Measurements from ENCODE around the gene ERLEC1.
A peak's percentile ranks its signal among the peaks of the same experiment; 100 is the strongest.
"Not testable (repeated sequence)": the region's sequence is repeated elsewhere in the genome, so short reads cannot be mapped to it uniquely, and the experiment has no call there.

Gene ERLEC1

DNA sequence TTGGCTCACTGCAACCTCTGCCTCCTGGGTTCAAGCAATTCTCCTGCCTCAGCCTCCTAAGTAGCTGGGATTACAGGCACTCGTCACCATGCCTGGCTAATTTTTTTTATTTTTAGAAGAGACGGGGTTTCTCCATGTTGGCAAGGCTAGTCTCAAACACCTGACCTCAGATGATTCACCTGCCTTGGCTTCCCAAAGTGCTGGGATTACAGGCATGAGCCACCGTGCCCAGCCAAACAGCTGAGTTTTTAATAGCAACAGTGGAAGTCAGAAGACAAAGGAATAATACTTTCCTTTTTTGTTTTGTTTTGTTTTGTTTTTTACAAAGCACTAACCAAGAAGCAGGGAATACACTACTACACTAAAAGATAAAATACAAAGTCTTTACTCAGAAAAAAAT is 56.0 kb downstream of the ERLEC1 start:
- no peak for DNase-seq

DNA sequence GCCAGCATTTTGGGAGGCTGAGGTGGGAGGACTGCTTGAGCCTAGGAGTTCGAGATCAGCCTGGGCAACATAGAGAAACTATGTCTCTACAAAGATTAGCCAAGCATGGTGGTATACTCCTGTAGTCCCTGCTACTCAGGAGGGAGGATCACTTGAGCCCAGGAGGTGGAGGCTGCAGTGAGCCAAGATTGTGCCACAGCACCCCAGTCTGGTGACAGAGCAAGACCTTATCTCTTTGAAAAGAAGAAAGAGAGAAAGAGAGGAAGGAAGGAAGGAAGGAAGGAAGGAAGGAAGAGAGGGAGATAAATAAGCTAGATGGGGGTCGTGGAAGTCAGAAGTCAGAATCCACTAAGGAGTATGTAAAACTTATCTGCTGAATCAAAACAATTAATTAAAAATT is 56.8 kb downstream of the ERLEC1 start:
- DNase-seq, result no peak

DNA sequence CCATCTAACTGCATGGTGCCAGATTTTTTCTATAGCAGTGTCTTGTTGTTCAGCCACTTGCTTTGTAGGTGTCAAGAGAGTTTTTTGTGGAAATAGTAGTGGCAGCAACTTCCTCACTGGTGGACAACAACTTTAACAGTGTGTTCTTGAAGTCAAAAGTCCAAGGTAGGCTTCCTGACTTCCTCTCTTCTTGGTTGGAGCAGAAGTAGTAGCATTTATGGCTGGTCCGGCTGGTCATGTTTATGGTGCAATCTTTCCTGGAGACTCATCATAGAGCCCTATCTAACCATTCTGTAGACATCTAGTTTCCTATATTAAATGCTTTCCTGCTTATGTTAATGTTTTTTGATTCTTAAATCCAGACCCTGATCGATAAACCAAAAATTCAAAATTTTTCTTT is 61.2 kb downstream of the ERLEC1 start:
- DNase-seq, result no peak

DNA sequence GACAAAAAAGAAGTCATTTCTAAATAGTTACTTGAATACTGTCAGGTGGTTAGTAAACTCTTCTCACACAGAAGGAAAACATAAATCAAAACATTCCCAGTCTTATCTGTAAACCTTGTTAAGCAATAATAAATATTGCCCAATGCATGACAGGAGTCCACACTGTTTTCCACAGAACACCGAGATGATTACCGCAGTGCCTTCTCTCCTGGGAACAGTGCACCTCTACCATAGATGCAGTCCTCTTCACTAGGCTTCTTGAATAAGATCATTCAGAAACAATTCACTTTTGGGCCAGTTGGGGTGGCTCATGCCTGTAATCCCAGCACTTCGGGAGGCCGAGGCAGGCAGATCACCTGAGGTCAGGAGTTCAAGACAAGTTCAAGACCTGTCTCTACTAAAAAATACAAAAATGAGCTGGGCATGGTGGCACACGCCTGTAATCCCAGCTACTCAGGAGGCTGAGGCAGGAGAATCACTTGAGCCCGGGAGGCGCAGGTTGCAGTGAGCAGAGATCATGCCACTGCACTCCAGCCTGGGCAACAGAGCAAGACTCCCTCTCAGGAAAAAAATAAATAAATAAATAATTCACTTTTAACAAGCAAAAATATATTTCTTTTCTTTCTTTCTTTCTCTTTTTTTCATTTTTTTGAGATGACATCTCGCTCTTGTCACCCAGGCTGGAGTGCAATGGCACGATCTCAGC is 64.4 kb downstream of the ERLEC1 start:
- DNase-seq, result not testable (repeated sequence)

DNA sequence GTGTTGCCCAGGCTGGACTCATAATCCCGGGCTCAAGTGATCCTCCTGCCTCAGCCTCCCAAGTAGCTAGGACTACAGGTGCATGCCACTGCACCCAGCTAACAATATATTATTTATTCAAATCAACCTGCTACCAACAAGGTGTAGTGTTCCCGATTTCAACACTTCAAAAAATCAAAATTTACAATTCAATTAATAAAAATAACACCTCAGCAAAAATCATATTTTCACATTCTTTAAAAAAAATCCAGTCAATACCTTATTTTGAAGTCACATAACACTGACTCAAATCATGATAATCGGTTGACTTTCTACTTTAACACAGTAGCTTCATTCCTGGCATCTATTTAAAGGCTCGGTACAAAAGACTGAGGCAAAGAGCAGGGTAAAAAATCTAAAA is 65.7 kb downstream of the ERLEC1 start:
- DNase-seq, result no peak

DNA sequence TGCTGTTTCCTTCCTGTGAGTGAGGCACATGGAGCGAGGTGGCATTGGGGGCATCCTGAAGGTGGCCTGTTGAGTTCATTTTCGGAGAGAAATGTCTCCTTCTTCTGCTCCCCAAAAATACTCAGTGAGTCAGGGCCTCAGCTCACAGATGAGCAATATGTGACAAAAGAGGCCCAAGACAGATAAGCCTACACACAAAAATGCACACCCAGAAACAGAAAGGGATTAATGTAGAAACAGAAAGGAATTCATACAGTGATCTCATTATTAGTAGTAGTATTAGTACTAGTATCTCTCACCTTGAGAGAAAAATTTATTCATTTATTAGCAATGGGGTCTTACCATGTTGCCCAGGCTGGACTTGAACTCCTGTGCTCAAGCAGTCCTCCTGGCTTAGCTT is 67.8 kb downstream of the ERLEC1 start:
- DNase-seq, result no peak

DNA sequence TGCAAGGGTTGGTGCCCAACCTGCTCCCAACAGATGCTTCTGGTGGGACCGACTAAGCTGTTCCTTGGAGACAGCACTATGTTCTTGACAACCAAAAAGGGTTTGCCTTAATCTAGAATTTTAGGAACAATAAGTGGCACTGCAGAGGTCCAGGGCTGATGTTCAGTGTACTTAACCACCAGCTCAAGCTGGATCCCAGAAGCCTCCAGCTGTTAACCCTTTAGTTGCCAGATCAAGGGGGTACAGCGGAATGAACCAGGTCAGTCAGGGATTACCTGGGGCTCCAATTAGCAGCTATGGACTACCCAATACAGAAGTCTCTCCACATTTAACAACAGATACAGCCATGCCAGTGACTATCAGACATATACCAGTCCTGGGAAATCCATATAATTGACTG is 69.4 kb downstream of the ERLEC1 start:
- DNase-seq, result no peak

DNA sequence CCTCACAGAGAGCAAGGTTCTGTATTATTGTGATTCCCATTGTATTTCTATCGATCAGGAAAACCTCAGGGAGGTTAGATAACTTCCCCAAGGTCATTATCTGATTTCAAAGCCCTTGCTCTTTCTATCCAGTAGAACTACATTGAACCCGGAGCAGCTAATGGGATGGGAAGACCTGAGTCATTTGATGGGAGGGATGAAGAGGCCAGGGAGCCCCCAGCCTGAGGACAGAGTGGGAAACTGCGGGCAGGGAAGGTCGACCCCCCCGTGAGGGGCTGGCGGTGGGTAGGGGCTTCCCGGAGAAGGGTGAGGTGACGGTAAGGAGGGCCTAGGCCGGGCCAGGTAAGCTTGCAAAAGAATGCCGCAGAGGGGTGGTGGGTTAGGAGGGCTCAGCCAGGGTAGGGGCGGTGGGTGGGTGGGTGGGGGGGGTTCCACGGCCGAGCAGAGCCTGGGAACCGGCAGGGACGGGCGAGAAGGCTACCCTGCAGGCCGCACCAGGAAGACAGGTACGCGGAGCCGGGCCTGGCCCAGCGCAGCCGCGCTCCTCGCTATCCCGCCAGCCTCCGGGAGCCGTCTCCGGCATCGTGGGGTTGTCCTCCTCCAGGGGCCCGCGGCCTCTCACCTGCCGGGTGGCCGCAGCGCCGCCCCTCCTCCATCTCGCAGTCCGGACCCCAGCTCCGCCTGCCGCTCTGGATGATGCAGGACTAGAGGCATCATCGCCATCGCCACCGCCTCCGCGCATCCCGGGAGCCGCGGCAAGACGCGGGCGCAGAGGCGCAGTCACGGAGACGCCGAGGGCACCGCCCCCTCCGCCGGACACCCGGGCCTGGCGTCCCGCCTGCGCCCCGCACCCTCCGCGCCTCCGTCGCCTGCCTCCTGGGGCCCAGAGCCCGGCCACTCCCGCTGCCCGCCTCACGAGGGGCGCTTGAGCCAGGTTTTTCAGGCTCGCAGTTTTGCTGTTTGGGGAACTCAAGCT is 72.7 kb downstream of the ERLEC1 start, which contains the start of gene GPR75:
Gene GPR75 (minus strand): TSS at position 762 of the 976 bp plus-strand sequence. CDS start 5,211 bp downstream, outside the sequence.
- DNase-seq, result peak; percentile 2

DNA sequence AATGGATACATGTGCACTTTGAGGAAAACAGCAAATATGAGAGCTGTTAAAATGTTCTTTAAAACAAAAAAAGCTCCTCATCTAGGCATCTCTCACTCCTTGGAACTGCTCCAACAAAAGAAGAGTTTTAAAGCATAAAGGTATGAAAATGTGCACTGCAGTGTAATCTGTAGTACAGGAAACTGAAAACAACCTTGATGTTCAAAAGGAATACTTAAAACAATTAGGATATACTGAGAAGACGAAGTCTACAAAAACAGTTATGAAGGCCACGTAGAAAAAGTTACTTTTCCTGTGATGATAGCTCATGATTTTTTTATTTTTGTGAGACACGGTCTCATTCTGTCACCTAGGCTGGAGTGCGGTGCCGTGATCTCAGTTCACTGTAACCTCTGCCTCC is 75.0 kb downstream of the ERLEC1 start:
- no peak for DNase-seq

DNA sequence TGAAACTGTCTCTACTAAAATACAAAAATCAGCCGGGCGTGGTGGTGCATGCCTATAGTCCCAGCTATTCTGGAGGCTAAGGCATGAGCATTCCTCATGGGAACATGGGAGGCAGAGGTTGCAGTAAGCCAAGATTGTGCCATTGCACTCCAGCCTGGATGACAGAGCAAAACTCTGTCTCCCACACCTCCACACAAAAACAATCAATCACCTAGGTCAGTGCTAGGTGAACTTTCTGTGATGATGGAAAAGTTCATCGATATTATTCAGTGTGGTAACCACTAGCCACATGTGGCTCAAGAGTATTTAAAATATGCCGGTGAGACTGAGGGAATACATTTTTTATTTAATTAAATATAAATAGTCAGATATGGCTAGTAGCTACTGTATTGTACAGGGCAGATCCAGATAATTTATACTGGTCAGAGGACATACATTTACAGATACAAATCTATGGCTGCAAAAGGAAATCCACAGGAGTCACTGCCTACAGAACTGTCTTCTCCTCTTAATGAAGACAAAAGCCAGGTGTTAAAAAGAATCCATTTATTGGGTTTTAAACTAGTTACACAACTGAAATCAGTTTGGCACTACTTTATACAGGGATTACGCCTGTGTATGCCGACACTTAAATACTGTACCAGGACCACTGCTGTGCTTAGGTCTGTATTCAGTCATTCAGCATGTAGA is 76.8 kb downstream of the ERLEC1 start:
- no peak for DNase-seq

DNA sequence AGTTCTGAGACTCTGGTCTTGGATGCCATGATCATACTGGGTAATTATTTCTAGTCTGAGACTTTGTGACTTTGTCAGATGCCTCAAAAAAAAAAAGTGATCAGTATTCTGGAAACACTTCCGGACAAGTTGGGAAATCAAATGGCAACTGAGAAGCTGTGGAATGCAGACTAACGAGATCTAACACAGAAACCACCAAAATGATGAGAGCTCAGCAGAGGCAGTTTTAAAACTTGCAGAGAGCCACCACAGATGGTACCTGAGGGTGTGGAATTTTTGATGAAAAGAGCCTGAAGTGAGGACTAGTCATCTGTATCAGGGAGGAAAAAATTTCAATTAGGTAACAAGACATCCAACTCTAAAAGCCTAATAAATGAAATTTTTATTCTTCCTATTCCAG is 78.4 kb downstream of the ERLEC1 start:
- no peak for DNase-seq

DNA sequence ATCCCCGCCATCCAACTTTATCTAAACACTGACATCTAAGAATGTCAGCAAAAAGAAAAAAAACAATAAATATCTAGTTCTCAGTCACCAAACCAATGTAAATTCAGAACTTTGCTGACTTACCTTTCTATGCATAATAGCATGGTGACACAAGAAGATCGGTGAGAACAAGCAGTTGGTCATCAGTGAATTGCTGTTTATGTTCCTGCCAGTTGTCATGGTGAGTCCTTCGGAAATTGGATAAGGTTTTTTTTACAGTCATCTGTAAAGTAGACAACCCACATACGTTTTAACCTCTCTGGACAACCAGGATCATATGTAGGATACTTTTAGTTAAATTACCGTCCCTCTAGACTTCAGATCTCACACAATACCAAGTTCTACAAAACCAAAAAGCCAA is 79.1 kb downstream of the ERLEC1 start:
- no peak for DNase-seq

DNA sequence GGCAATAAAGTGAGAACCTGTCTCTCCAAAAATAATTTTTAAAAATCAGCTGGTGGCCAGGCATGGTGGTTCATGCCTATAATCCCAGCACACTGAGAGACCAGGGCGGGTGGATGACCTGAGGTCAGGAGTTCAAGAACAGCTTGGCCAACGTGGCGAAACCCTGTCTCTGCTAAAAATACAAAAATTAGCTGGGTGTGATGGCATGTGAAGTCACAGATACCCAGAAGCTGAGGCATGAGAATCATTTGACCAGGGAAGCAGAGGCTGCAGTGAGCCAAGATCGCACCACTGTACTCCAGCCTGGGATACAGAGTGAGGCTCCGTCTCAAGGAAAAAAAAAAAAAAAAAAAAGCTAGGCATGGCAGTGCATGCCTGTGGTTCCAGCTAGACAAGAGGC is 80.3 kb downstream of the ERLEC1 start:
- no peak for DNase-seq

DNA sequence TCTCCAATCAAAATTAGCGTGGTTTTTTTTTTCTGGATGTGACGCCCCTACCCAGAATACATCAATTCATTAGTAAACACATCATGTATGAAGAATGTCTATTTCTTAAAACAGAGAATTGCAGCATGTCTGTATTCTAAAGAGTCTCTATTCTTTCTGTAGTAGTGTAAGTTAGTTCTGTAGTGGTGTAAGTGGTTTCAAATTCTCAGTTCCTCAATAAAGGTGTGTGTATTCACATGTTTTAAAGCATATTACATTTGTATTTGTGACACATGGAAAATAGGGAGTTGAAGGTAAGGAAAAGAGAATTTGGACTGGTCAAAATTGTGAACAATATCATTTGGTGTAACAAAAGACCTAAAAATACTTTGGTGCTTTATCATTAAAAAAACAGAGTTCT is 80.9 kb downstream of the ERLEC1 start:
- no peak for DNase-seq

Data from NCI-H1105 (cell line).